ENCODE measurements around the gene SHC2. TPM values are rescaled to one million over a fixed set of nuclear protein-coding genes. Genes with fewer than 3 reads are reported as not detected.

SHC2 gene
- total RNA-seq, 1 experiment from 2014 or later: 6.7 TPM

GRCh38 chr19:488505-489417 lies 27.9 kb upstream of the SHC2 start:
- H3K36me3 ChIP-seq (ENCODE audit: control insufficient read depth, insufficient read depth, low read length): no peaks in the 10 kb centered on the region; the same call in 1 of the 2 replicates
- BruUV-seq (replicated peaks): no TSS peak
- peaks cover 20% of the 10 kb centered on the region for H3K4me1 ChIP-seq (ENCODE audit: control insufficient read depth, insufficient read depth, low read length)
- in situ Hi-C loops (cut with HindIII; ENCODE audit: low pct_unique_long_range_greater_than_20kb, low sequenced_read_pairs) (no loop called here), intact Hi-C loops (cut with micrococcal nuclease; ENCODE audit: unreplicated experiment) (no loop called here)
- peak overlapping the region; percentile 70 to 76 for H3K4me3 ChIP-seq (ENCODE audit: low read depth in 2 of 2, low read length in 2 of 2)
- TF ChIP-seq SIN3A (IDR thresholded peaks at IDR 0.05; ENCODE audit: borderline replicate concordance, insufficient read depth, low read depth, low read length): peak; percentile 53; the same call in 1 of the 2 replicates
- TF ChIP-seq REST (IDR thresholded peaks at IDR 0.05; ENCODE audit: insufficient read depth in 1 of 2, low read depth in 2 of 2, low read length in 1 of 2): peak in 1 of 2 experiments; percentile 23; a peak in 1 of 4 replicates
- TF ChIP-seq POLR2AphosphoS5 (IDR thresholded peaks at IDR 0.05; ENCODE audit: low read depth, low read length): peak; percentile 68; the same call in 1 of the 2 replicates
- TF ChIP-seq CTCF (IDR thresholded peaks at IDR 0.05): no peak
- no peak for TF ChIP-seq TCF7L2 (IDR thresholded peaks at IDR 0.05; ENCODE audit: low read depth, low read length)
- DNase-seq (ENCODE audit: low read depth, low spot score): no peak
- ChIA-PET POLR2A (interaction anchor here (0.6 kb wide), 2 partner anchors 12 to 104 kb away, joined by 3 to 4 read pairs; no protein-coding TSS in a partner anchor), CTCF (no interaction called here)
- no peaks in the 10 kb centered on the region for H3K27me3 ChIP-seq (ENCODE audit: control insufficient read depth, insufficient read depth, low read length)
- peak overlapping the region; percentile 84 for H3K27ac ChIP-seq (ENCODE audit: low read length)
- H3K9me3 ChIP-seq (ENCODE audit: control insufficient read depth, insufficient read depth, low read depth, low read length): no peaks in the 10 kb centered on the region
- peak; percentile 89 for ATAC-seq

GRCh38 chr19:485583-486236 lies 24.9 kb upstream of the SHC2 start:
- POLR2A ChIA-PET: no interaction called here

More at GRCh38 chr19:485583-486236, 24.9 kb upstream of the SHC2 start:
- CTCF ChIA-PET: no interaction called here
- H3K27me3 ChIP-seq (ENCODE audit: control insufficient read depth, insufficient read depth, low read length): no peaks in the 10 kb centered on the region
- no peaks in the 10 kb centered on the region for H3K9me3 ChIP-seq (ENCODE audit: control insufficient read depth, insufficient read depth, low read depth, low read length)
- ATAC-seq (peak; percentile 24), DNase-seq (ENCODE audit: low read depth, low spot score) (no peak)
- peaks cover 20% of the 10 kb centered on the region for H3K4me1 ChIP-seq (ENCODE audit: control insufficient read depth, insufficient read depth, low read length)
- H3K36me3 ChIP-seq (ENCODE audit: control insufficient read depth, insufficient read depth, low read length): no peaks in the 10 kb centered on the region; the same call in 1 of the 2 replicates
- in situ Hi-C loops (cut with HindIII; ENCODE audit: low pct_unique_long_range_greater_than_20kb, low sequenced_read_pairs) (no loop called here), intact Hi-C loops (cut with micrococcal nuclease; ENCODE audit: unreplicated experiment) (no loop called here)
- no peak for TF ChIP-seq SIN3A (IDR thresholded peaks at IDR 0.05; ENCODE audit: borderline replicate concordance, insufficient read depth, low read depth, low read length)
- no peak for TF ChIP-seq TCF7L2 (IDR thresholded peaks at IDR 0.05; ENCODE audit: low read depth, low read length)
- no peak for TF ChIP-seq CTCF (IDR thresholded peaks at IDR 0.05)
- no peak for TF ChIP-seq POLR2AphosphoS5 (IDR thresholded peaks at IDR 0.05; ENCODE audit: low read depth, low read length)
- TF ChIP-seq REST (IDR thresholded peaks at IDR 0.05; ENCODE audit: insufficient read depth in 1 of 2, low read depth in 2 of 2, low read length in 1 of 2): no peak
- peak overlapping the region; percentile 54 for H3K27ac ChIP-seq (ENCODE audit: low read length)
- peak overlapping the region in 1 of 2 experiments; percentile 20; a peak in 1 of 4 replicates for H3K4me3 ChIP-seq (ENCODE audit: low read depth in 2 of 2, low read length in 2 of 2)
- BruUV-seq (replicated peaks): no TSS peak
